HEK293 (cell line): ENCODE results near the gene NECAP2.

Experiments used
- CTCF ChIA-PET: fragments of 350-600 bp; formaldehyde crosslinking; extraction: SDS; loops from one replicate; lab custom pipeline; 2021; ENCODE audit warnings: antibody characterized with exemption; lab: Yijun Ruan, JAX
- POLR2A ChIA-PET: fragments of 300-600 bp; formaldehyde crosslinking; extraction: SDS; loops from one replicate; lab custom pipeline; 2020; ENCODE audit warnings: antibody characterized with exemption, inconsistent platforms; lab: Yijun Ruan, JAX
- H3K27ac ChIP-seq: fragments of 200-500 bp; sonication (Bioruptor generic); 2 replicates; pipeline ENCODE4 v1.5.1; 2014; ENCODE audit warnings: low read depth, low read length, control low read depth, inconsistent platforms; ENCODE audit errors: extremely low read depth
- H3K36me3 ChIP-seq, 2 experiments: fragments of 200-500 bp in 1 of 2; sonication (Bioruptor generic) in 1 of 2; 1 replicate in 1 of 2; 2 replicates in 1 of 2; pipeline ENCODE4 v1.5.1; 2014 to 2017; ENCODE audit warnings: inconsistent platforms in 2 of 2, low read length in 2 of 2; ENCODE audit not compliant: control insufficient read depth in 2 of 2, insufficient read depth in 1 of 2
- H3K4me1 ChIP-seq: fragments of 200-500 bp; sonication (Bioruptor generic); 2 replicates; pipeline ENCODE4 v1.5.1; 2014; ENCODE audit warnings: mild to moderate bottlenecking, low read length, inconsistent platforms; ENCODE audit not compliant: control insufficient read depth, insufficient read depth
- H3K4me3 ChIP-seq: 2 replicates; pipeline ENCODE4 v1.5.1; 2011; ENCODE audit warnings: low read depth, mild to moderate bottlenecking, control low read depth, low read length, moderate library complexity
- H3K9me3 ChIP-seq: fragments of 200-500 bp; sonication (Bioruptor generic); 2 replicates; pipeline ENCODE4 v1.5.1; 2014; ENCODE audit warnings: low read depth, low read length, inconsistent platforms; ENCODE audit not compliant: control insufficient read depth, insufficient read depth
- KLF10 ChIP-seq: fragments of 450-650 bp; IDR thresholded peaks from 2 replicates; pipeline ENCODE4 v1.5.1; 2018; ENCODE audit warnings: missing biosample characterization, mild to moderate bottlenecking, missing genetic modification characterization
- SALL2 ChIP-seq: fragments of 450-650 bp; formaldehyde crosslinking; IDR thresholded peaks from 2 replicates; pipeline ENCODE4 v1.5.0; 2017; ENCODE audit warnings: missing biosample characterization, mild to moderate bottlenecking, missing genetic modification characterization, borderline replicate concordance
- SCRT1 ChIP-seq: fragments of 450-650 bp; formaldehyde crosslinking; IDR thresholded peaks from 2 replicates; pipeline ENCODE4 v1.5.1; 2016; ENCODE audit warnings: missing biosample characterization, missing genetic modification characterization, borderline replicate concordance
- ZNF121 ChIP-seq: fragments of 450-650 bp; formaldehyde crosslinking; IDR thresholded peaks from 2 replicates; pipeline ENCODE4 v1.5.1; 2016; ENCODE audit warnings: missing biosample characterization, missing genetic modification characterization
- ZNF132 ChIP-seq: fragments of 450-650 bp; formaldehyde crosslinking; IDR thresholded peaks from 2 replicates; pipeline ENCODE4 v1.5.1; 2017; ENCODE audit warnings: missing biosample characterization, missing genetic modification characterization, borderline replicate concordance
- ZNF174 ChIP-seq: fragments of 450-650 bp; formaldehyde crosslinking; IDR thresholded peaks from 2 replicates; pipeline ENCODE4 v1.5.0; 2017; ENCODE audit warnings: missing biosample characterization, mild to moderate bottlenecking, missing genetic modification characterization
- ZNF19 ChIP-seq: fragments of 450-650 bp; formaldehyde crosslinking; IDR thresholded peaks from 2 replicates; pipeline ENCODE4; 2016; ENCODE audit warnings: missing biosample characterization, missing genetic modification characterization, low read depth
- ZNF248 ChIP-seq: fragments of 450-650 bp; formaldehyde crosslinking; IDR thresholded peaks from 2 replicates; pipeline ENCODE4 v1.5.1; 2017; ENCODE audit warnings: missing biosample characterization, missing genetic modification characterization
- ZNF600 ChIP-seq: fragments of 450-650 bp; formaldehyde crosslinking; IDR thresholded peaks from 2 replicates; pipeline ENCODE4 v1.5.1; 2016; ENCODE audit warnings: missing biosample characterization, missing genetic modification characterization
- ZNF629 ChIP-seq: fragments of 450-650 bp; formaldehyde crosslinking; IDR thresholded peaks from 2 replicates; pipeline ENCODE4 v1.5.1; 2017; ENCODE audit warnings: missing biosample characterization, missing genetic modification characterization
- ZNF664 ChIP-seq: fragments of 450-650 bp; formaldehyde crosslinking; IDR thresholded peaks from 2 replicates; pipeline ENCODE4 v1.5.1; 2016; ENCODE audit warnings: missing biosample characterization, missing genetic modification characterization
- ZSCAN30 ChIP-seq: fragments of 450-650 bp; IDR thresholded peaks from 2 replicates; pipeline ENCODE4 v1.5.1; 2018; ENCODE audit warnings: missing biosample characterization, mild to moderate bottlenecking, missing genetic modification characterization, moderate library complexity
- TF ChIP-seq, protein P1 (sequence below): fragments of 450-650 bp; formaldehyde crosslinking; IDR thresholded peaks from 2 replicates; pipeline ENCODE4 v1.5.1; 2016; ENCODE audit warnings: missing biosample characterization, missing genetic modification characterization
- TF ChIP-seq, protein P2 (sequence below): fragments of 450-650 bp; formaldehyde crosslinking; IDR thresholded peaks from 2 replicates; pipeline ENCODE4 v1.5.1; 2016; ENCODE audit warnings: missing biosample characterization, missing genetic modification characterization
- TF ChIP-seq, protein P3 (sequence below): fragments of 450-650 bp; formaldehyde crosslinking; IDR thresholded peaks from 2 replicates; pipeline ENCODE4 v1.5.1; 2016; ENCODE audit warnings: missing biosample characterization, missing genetic modification characterization, borderline replicate concordance
- TF ChIP-seq, protein P4 (sequence below): fragments of 450-650 bp; formaldehyde crosslinking; IDR thresholded peaks from 2 replicates; pipeline ENCODE4 v1.5.1; 2017; ENCODE audit warnings: missing biosample characterization, mild to moderate bottlenecking, missing genetic modification characterization, moderate library complexity

Gene NECAP2

DNA sequence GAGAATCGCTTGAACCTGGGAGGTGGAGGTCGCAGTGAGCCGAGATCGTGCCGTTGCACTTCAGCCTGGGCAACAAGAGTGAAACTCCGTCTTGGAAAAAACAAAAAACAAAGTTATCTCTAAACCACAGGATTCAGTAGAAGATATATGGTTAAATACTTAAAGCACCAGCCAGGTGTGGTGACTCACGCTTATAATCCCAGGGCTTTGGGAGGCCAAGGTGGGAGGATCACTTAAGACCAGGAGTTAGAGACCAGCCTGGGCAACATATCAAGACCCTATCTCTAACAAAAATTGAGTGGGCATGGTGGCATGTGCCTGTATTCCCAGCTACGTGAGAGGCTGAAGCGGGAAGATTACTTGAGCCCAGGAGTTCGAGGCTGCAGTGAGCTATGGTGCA, 5.6 kb downstream of the NECAP2 start:
- TF ChIP-seq, protein P1, sequence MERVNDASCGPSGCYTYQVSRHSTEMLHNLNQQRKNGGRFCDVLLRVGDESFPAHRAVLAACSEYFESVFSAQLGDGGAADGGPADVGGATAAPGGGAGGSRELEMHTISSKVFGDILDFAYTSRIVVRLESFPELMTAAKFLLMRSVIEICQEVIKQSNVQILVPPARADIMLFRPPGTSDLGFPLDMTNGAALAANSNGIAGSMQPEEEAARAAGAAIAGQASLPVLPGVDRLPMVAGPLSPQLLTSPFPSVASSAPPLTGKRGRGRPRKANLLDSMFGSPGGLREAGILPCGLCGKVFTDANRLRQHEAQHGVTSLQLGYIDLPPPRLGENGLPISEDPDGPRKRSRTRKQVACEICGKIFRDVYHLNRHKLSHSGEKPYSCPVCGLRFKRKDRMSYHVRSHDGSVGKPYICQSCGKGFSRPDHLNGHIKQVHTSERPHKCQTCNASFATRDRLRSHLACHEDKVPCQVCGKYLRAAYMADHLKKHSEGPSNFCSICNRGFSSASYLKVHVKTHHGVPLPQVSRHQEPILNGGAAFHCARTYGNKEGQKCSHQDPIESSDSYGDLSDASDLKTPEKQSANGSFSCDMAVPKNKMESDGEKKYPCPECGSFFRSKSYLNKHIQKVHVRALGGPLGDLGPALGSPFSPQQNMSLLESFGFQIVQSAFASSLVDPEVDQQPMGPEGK (tag by site-specific recombination), result no peak
- no peak for TF ChIP-seq ZNF629 (tag by site-specific recombination)
- TF ChIP-seq, protein P2, sequence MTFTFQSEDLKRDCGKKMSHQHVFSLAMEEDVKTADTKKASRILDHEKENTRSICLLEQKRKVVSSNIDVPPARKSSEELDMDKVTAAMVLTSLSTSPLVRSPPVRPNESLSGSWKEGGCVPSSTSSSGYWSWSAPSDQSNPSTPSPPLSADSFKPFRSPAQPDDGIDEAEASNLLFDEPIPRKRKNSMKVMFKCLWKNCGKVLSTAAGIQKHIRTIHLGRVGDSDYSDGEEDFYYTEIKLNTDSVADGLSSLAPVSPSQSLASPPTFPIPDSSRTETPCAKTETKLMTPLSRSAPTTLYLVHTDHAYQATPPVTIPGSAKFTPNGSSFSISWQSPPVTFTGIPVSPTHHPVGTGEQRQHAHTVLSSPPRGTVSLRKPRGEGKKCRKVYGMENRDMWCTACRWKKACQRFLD, result no peak
- TF ChIP-seq, protein P3, sequence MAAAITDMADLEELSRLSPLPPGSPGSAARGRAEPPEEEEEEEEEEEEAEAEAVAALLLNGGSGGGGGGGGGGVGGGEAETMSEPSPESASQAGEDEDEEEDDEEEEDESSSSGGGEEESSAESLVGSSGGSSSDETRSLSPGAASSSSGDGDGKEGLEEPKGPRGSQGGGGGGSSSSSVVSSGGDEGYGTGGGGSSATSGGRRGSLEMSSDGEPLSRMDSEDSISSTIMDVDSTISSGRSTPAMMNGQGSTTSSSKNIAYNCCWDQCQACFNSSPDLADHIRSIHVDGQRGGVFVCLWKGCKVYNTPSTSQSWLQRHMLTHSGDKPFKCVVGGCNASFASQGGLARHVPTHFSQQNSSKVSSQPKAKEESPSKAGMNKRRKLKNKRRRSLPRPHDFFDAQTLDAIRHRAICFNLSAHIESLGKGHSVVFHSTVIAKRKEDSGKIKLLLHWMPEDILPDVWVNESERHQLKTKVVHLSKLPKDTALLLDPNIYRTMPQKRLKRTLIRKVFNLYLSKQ (tag by site-specific recombination), result no peak
- TF ChIP-seq ZNF174 (tag by site-specific recombination), result no peak
- TF ChIP-seq ZNF121 (tag by site-specific recombination), result 0 out of 2 replicates have a peak, but pooled peaks have one; percentile 46
- Histone ChIP-seq H3K27ac (no peak overlapping the region), H3K4me3 (no peak overlapping the region), H3K4me1 (no peaks in the 10 kb centered on the region), H3K9me3 (no peaks in the 10 kb centered on the region), H3K36me3 (peaks cover 7 to 90% of the 10 kb centered on the region in 2 experiments)
- ChIA-PET CTCF (no interaction called here), POLR2A (no interaction called here)

DNA sequence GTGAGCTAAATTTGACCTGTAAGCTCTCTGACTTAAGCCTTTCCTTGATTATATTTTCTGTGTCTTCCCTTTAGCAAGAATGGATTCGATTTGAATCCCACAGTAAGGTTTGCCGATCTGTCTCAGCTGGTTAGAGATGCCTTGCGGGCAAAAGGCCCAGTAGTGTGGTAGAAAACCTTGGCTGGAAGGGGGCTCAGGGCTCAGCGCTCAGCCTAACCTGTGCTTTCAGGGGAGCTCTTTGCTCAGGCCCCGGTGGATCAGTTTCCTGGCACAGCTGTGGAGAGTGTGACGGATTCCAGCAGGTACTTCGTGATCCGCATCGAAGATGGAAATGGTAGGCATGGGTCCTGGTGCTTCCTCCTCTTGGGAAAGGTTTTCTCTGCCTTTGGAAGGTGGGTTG, 7.1 kb downstream of the NECAP2 start:
- H3K4me3 ChIP-seq, result no peak overlapping the region
- H3K4me1 ChIP-seq, result no peaks in the 10 kb centered on the region
- H3K36me3 ChIP-seq, result peaks cover 14 to 97% of the 10 kb centered on the region in 2 experiments
- no peak overlapping the region for H3K27ac ChIP-seq
- CTCF ChIA-PET, result no interaction called here
- H3K9me3 ChIP-seq, result no peaks in the 10 kb centered on the region
- TF ChIP-seq ZNF132 (tag by site-specific recombination), result no peak
- TF ChIP-seq ZNF600, result peak; percentile 55
- POLR2A ChIA-PET, result no interaction called here

DNA sequence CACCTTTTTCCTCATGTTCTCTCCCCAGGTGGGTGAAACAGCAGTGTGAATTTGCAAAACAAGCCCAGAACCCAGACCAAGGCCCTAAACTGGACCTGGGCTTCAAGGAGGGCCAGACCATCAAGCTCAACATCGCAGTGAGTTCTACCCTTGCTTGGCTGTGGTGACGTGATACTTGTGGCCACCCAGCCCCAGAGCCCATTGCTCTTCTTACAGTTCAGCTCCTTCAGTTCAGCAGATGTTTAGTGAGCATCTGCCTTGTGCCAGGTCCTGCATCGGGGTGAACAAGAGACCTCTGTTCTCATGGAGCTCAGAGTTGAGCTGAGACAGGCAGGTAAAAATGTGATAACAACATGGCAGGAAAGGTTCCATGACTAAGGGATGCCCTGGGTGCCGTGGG, 8.5 kb downstream of the NECAP2 start:
- peaks cover 21 to 97% of the 10 kb centered on the region in 2 experiments for H3K36me3 ChIP-seq
- H3K4me1 ChIP-seq, result no peaks in the 10 kb centered on the region
- H3K27ac ChIP-seq, result no peak overlapping the region
- POLR2A ChIA-PET, result interaction anchor here (1.0 kb wide), 1 partner anchor 9 kb away, joined by 4 read pairs; the partner anchor contains the start of gene NECAP2
- CTCF ChIA-PET, result interaction anchor here (3.7 kb wide), 1 partner anchor 9 kb away, joined by 14 read pairs; the partner anchor contains the start of gene NECAP2
- H3K9me3 ChIP-seq, result no peaks in the 10 kb centered on the region
- TF ChIP-seq ZNF248 (tag by site-specific recombination) (no peak), ZNF664 (tag by site-specific recombination) (0 out of 2 replicates have a peak, but pooled peaks have one; percentile 33), ZSCAN30 (tag by site-specific recombination) (no peak), ZNF19 (tag by site-specific recombination) (no peak), SALL2 (tag by site-specific recombination) (no peak)
- TF ChIP-seq, all 188 proteins: peak for 1
- no peak overlapping the region for H3K4me3 ChIP-seq

DNA sequence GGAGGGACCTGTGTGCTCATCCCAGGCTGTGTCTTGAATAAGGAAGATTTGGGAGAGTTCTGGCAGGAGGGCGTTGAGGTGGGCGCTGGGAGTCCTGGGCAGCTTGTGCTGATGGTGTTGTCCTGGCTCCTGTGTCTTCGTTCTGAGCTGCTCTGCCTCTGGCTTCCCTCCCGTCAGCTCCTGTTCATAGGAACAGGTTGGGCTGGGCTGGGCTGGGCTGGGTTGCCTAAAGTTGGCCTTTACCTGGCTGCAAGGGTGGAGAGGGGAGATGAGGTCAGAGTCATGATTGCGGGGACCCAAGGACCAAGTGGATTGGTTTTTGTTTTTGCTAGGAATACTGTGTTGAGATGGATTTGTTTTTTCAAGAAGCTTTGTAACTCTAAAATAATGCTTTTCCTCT, 9.1 kb downstream of the NECAP2 start:
- H3K4me3 ChIP-seq, result no peak overlapping the region
- CTCF ChIA-PET, result interaction anchor here (0.8 to 3.7 kb wide), 2 partner anchors 9 to 171 kb away, joined by 3 to 14 read pairs; partner anchors contain the start of gene NECAP2
- H3K4me1 ChIP-seq, result no peaks in the 10 kb centered on the region
- POLR2A ChIA-PET, result interaction anchor here (1.0 kb wide), 1 partner anchor 10 kb away, joined by 4 read pairs; the partner anchor contains the start of gene NECAP2
- H3K36me3 ChIP-seq, result peaks cover 21 to 96% of the 10 kb centered on the region in 2 experiments
- no peak overlapping the region for H3K27ac ChIP-seq
- no peaks in the 10 kb centered on the region for H3K9me3 ChIP-seq
- TF ChIP-seq KLF10 (no peak), SCRT1 (tag by site-specific recombination) (no peak), ZNF600 (peak; percentile 48; the same call in 1 of the 2 replicates)
- TF ChIP-seq, protein P4, sequence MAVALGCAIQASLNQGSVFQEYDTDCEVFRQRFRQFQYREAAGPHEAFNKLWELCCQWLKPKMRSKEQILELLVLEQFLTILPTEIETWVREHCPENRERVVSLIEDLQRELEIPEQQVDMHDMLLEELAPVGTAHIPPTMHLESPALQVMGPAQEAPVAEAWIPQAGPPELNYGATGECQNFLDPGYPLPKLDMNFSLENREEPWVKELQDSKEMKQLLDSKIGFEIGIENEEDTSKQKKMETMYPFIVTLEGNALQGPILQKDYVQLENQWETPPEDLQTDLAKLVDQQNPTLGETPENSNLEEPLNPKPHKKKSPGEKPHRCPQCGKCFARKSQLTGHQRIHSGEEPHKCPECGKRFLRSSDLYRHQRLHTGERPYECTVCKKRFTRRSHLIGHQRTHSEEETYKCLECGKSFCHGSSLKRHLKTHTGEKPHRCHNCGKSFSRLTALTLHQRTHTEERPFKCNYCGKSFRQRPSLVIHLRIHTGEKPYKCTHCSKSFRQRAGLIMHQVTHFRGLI (tag by site-specific recombination), result peak; percentile 97
